Stomach (tissue), 9 donors: ENCODE results near the gene TMEM9B. TPM values are rescaled to one million over a fixed set of nuclear protein-coding genes. Genes with fewer than 3 reads are reported as not detected.
"Not testable (repeated sequence)": the region's sequence is repeated elsewhere in the genome, so short reads cannot be mapped to it uniquely, and the experiment has no call there.

Source experiments
- DNase-seq, 2 donors: peaks; one replicate each; pipeline versions ENCODE4 v3.0.0 to v3.0.0-alpha.2; 2013 to 2019
- H3K27ac ChIP-seq, 5 donors: fragments of 200-600 bp in 4 of 5; sonication (generic) in 4 of 5; one replicate each; pipeline ENCODE4 v1.5.1; 2013 to 2019; ENCODE audit warnings: mild to moderate bottlenecking in 1 of 5, moderate library complexity in 1 of 5
- H3K27me3 ChIP-seq, 3 donors: fragments of 200-600 bp; sonication (generic); one replicate each; pipeline ENCODE4 v1.5.1; 2017 to 2019; ENCODE audit warnings: mixed run types in 1 of 3
- H3K36me3 ChIP-seq, 4 donors: fragments of 200-600 bp; sonication (generic); 1 replicate in 3 of 4; 2 replicates in 1 of 4; pipeline ENCODE4 v1.5.1; 2016 to 2019
- H3K4me1 ChIP-seq, 4 donors: fragments of 200-600 bp; sonication (generic); one replicate each; pipeline ENCODE4 v1.5.1; 2016 to 2019
- H3K4me3 ChIP-seq, 4 donors: fragments of 200-600 bp; sonication (generic) in 3 of 4; one replicate each; pipeline ENCODE4 v1.5.1; 2016 to 2019; ENCODE audit warnings: mild to moderate bottlenecking in 1 of 4
- H3K9me3 ChIP-seq, 4 donors: fragments of 200-600 bp; sonication (generic); one replicate each; pipeline ENCODE4 v1.5.1; 2016 to 2019
- CTCF ChIP-seq, 7 experiments: fragments of 450-650 bp in 4 of 7; fragments of 200-600 bp in 3 of 7; sonication (generic) in 3 of 7; IDR thresholded peaks; one replicate each; pipeline ENCODE4 v1.5.1; 2016 to 2019; ENCODE audit warnings: antibody characterized with exemption in 7 of 7, control low read depth in 2 of 7, mild to moderate bottlenecking in 1 of 7
- EP300 ChIP-seq: sonication (generic); formaldehyde crosslinking; IDR thresholded peaks from one replicate; pipeline ENCODE4 v1.6.1; 2017; ENCODE audit warnings: antibody characterized with exemption
- POLR2A ChIP-seq, 4 donors: fragments of 450-650 bp; IDR thresholded peaks; one replicate each; pipeline ENCODE4 v1.6.1; 2016; ENCODE audit warnings: antibody characterized with exemption in 4 of 4, control low read depth in 2 of 4, mild to moderate bottlenecking in 1 of 4, moderate library complexity in 1 of 4
- POLR2AphosphoS5 ChIP-seq, 3 donors: sonication (generic); formaldehyde crosslinking; IDR thresholded peaks; one replicate each; pipeline ENCODE4 v1.6.1; 2016; ENCODE audit warnings: antibody characterized with exemption in 3 of 3
- WGBS, 5 donors: extraction: QIAGEN DNeasy Blood & Tissue Kit in 3 of 5; methylation state at CpG; one replicate each; pipeline versions ENCODE4 v1.1.5 to v1.1.7; 2013 to 2018; 5-methylcytosine and 5-hydroxymethylcytosine counted together
- intact Hi-C: fragments of 100-400 bp; cut with DNase I; formaldehyde crosslinking; loops from one replicate; pipeline ENCODE4 v1.15.1; 2023; ENCODE audit warnings: low total_unique reads
- polyA plus RNA-seq, 3 donors: library from polyadenylated mRNA; stranded (reverse); fragments of 200-250 nt; gene quantifications; one replicate each; pipeline ENCODE4 v1.2.3, GENCODE V29; 2013
- total RNA-seq, 5 donors: library from RNA; depleted of rRNA; stranded (reverse); fragments of >200 nt; gene quantifications; one replicate each; pipeline versions ENCODE4 v1.1.0 to v1.2.3, GENCODE V29; 2014 to 2016
- donor health status: healthy with polysubstance abuse.
- donor health status: Bipolar disorder and iron deficiency.
- donor health status: healthy.

The TMEM9B gene
- total and polyA plus RNA-seq, 8 donors, result 0.58 to 74.4 (median 30.9) TPM

- no peaks in the 10 kb centered on the region for H3K9me3 ChIP-seq
- H3K27ac ChIP-seq, result no peak overlapping the region
- DNase-seq, result no peak
- TF ChIP-seq CTCF (IDR thresholded peaks at IDR 0.05), result no peak
- TF ChIP-seq EP300, result no peak
- no peak for TF ChIP-seq POLR2AphosphoS5 (IDR thresholded peaks at IDR 0.05)
- no peak for TF ChIP-seq POLR2A (IDR thresholded peaks at IDR 0.05)
- no peak overlapping the region for H3K4me3 ChIP-seq
- no peaks in the 10 kb centered on the region for H3K27me3 ChIP-seq
- no peaks in the 10 kb centered on the region for H3K36me3 ChIP-seq
- no peaks in the 10 kb centered on the region for H3K4me1 ChIP-seq
- intact Hi-C loops, result no loop called here
- whole genome bisulfite sequencing, 5 donors, result 70 to 83% (median 79%) methylated on average over 1 of the region's 1 CpG
Observed at GRCh38 chr11:8989453-8989852, 25.2 kb upstream of the TMEM9B start.

GRCh38 chr11:8988329-8989234 lies 24.3 kb upstream of the TMEM9B start:
- H3K36me3 ChIP-seq, result no peaks in the 10 kb centered on the region
- no peak for DNase-seq
- TF ChIP-seq POLR2A (IDR thresholded peaks at IDR 0.05), result no peak
- TF ChIP-seq CTCF (IDR thresholded peaks at IDR 0.05), result no peak
- no peak for TF ChIP-seq POLR2AphosphoS5 (IDR thresholded peaks at IDR 0.05)
- no peak for TF ChIP-seq EP300
- intact Hi-C loops, result no loop called here
- no peak overlapping the region for H3K27ac ChIP-seq
- no peaks in the 10 kb centered on the region for H3K9me3 ChIP-seq
- no peaks in the 10 kb centered on the region for H3K27me3 ChIP-seq
- H3K4me1 ChIP-seq, result no peaks in the 10 kb centered on the region
- 61 to 87% (median 71%) methylated on average over 3 of the region's 3 CpGs for WGBS, 5 donors
- H3K4me3 ChIP-seq, result no peak overlapping the region

GRCh38 chr11:8987446-8987845 lies 23.2 kb upstream of the TMEM9B start:
- intact Hi-C loops, result no loop called here
- TF ChIP-seq CTCF (IDR thresholded peaks at IDR 0.05) (no peak), POLR2A (IDR thresholded peaks at IDR 0.05) (no peak), EP300 (no peak), POLR2AphosphoS5 (IDR thresholded peaks at IDR 0.05) (no peak)
- H3K36me3 ChIP-seq, result no peaks in the 10 kb centered on the region
- no peak for DNase-seq
- no peaks in the 10 kb centered on the region for H3K9me3 ChIP-seq
- whole genome bisulfite sequencing, 5 donors, result 87 to 95% (median 91%) methylated on average over 2 of the region's 2 CpGs
- H3K4me3 ChIP-seq, result no peak overlapping the region
- no peaks in the 10 kb centered on the region for H3K27me3 ChIP-seq
- no peaks in the 10 kb centered on the region for H3K4me1 ChIP-seq
- no peak overlapping the region for H3K27ac ChIP-seq

GRCh38 chr11:8986772-8987171 lies 22.5 kb upstream of the TMEM9B start:
- intact Hi-C loops, H3K27me3 ChIP-seq, H3K4me3 ChIP-seq, H3K9me3 ChIP-seq, H3K4me1 ChIP-seq, H3K27ac ChIP-seq, DNase-seq, H3K36me3 ChIP-seq: not testable (repeated sequence)
- WGBS, 5 donors, result 85 to 99% (median 96%) methylated on average over 6 of the region's 6 CpGs

GRCh38 chr11:8985462-8985861 lies 21.2 kb upstream of the TMEM9B start:
- intact Hi-C loops, result no loop called here
- no peaks in the 10 kb centered on the region for H3K9me3 ChIP-seq
- H3K36me3 ChIP-seq, result no peaks in the 10 kb centered on the region
- no peak overlapping the region for H3K27ac ChIP-seq
- no peaks in the 10 kb centered on the region for H3K27me3 ChIP-seq
- H3K4me3 ChIP-seq, result no peak overlapping the region
- no peak for DNase-seq
- TF ChIP-seq EP300, result no peak
- TF ChIP-seq POLR2AphosphoS5 (IDR thresholded peaks at IDR 0.05), result no peak
- no peak for TF ChIP-seq POLR2A (IDR thresholded peaks at IDR 0.05)
- TF ChIP-seq CTCF (IDR thresholded peaks at IDR 0.05), result no peak
- 89 to 94% (median 93%) methylated on average over 5 of the region's 5 CpGs for WGBS, 5 donors
- H3K4me1 ChIP-seq, result no peaks in the 10 kb centered on the region
